GM23248 (cell line): Measurements from ENCODE around the gene POU3F3. TPM values are rescaled to one million over a fixed set of nuclear protein-coding genes. Genes with fewer than 3 reads are reported as not detected.

Experiments used
- DNase-seq: peaks from one replicate; pipeline ENCODE4 v3.0.0-alpha.2; 2015
- H2AFZ ChIP-seq: fragments of 200-600 bp; sonication (generic); 2 replicates; pipeline ENCODE4 v1.6.1; 2016; ENCODE audit warnings: antibody characterized with exemption
- H3F3A ChIP-seq: fragments of 200-600 bp; sonication (generic); 2 replicates; pipeline ENCODE4 v1.6.1; 2016; ENCODE audit warnings: mild to moderate bottlenecking, antibody characterized with exemption, mixed run types; ENCODE audit not compliant: insufficient read depth
- H3K27ac ChIP-seq: fragments of 200-600 bp; sonication (generic); 2 replicates; pipeline ENCODE4 v1.5.1; 2016; ENCODE audit warnings: mild to moderate bottlenecking
- H3K27me3 ChIP-seq: fragments of 200-600 bp; sonication (generic); replicated peaks from 2 replicates; pipeline ENCODE4 v1.6.1; 2016; ENCODE audit warnings: mild to moderate bottlenecking; ENCODE audit not compliant: insufficient read depth
- H3K36me3 ChIP-seq: fragments of 200-600 bp; sonication (generic); 2 replicates; pipeline ENCODE4 v1.6.1; 2016; ENCODE audit warnings: low read depth, mild to moderate bottlenecking
- H3K4me1 ChIP-seq: fragments of 200-600 bp; sonication (generic); 2 replicates; pipeline ENCODE4 v1.6.1; 2016; ENCODE audit warnings: mild to moderate bottlenecking; ENCODE audit not compliant: insufficient read depth
- H3K4me2 ChIP-seq: fragments of 200-600 bp; sonication (generic); one replicate; pipeline ENCODE4 v1.6.1; 2016; ENCODE audit warnings: mild to moderate bottlenecking; ENCODE audit not compliant: unreplicated experiment
- H3K4me3 ChIP-seq: fragments of 200-600 bp; sonication (generic); 2 replicates; pipeline ENCODE4 v1.5.1; 2016; ENCODE audit warnings: mild to moderate bottlenecking
- H3K79me2 ChIP-seq: fragments of 200-600 bp; sonication (generic); 2 replicates; pipeline ENCODE4 v1.6.1; 2016; ENCODE audit warnings: mild to moderate bottlenecking; ENCODE audit not compliant: insufficient read depth
- H3K9ac ChIP-seq: fragments of 200-600 bp; sonication (generic); 2 replicates; pipeline ENCODE4 v1.6.1; 2016; ENCODE audit warnings: mild to moderate bottlenecking
- H3K9me2 ChIP-seq: fragments of 200-600 bp; sonication (generic); 2 replicates; pipeline ENCODE4 v1.6.1; 2016; ENCODE audit warnings: mixed run types, mild to moderate bottlenecking, moderate library complexity; ENCODE audit not compliant: insufficient read depth
- H3K9me3 ChIP-seq: fragments of 200-600 bp; sonication (generic); one replicate; pipeline ENCODE4 v1.6.1; 2017; ENCODE audit warnings: low read depth
- H4K20me1 ChIP-seq: fragments of 200-600 bp; sonication (generic); 2 replicates; pipeline ENCODE4 v1.6.0; 2016; ENCODE audit not compliant: insufficient read depth
- EZH2 ChIP-seq: fragments of 200-600 bp; sonication (generic); IDR thresholded peaks from 2 replicates; pipeline ENCODE4 v1.6.1; 2018; ENCODE audit warnings: antibody characterized with exemption, mild to moderate bottlenecking; ENCODE audit not compliant: insufficient read depth, poor library complexity, severe bottlenecking
- EZH2phosphoT487 ChIP-seq: fragments of 200-600 bp; sonication (generic); IDR thresholded peaks from 2 replicates; pipeline ENCODE4 v1.6.1; 2018; ENCODE audit warnings: antibody characterized with exemption, moderate library complexity, mild to moderate bottlenecking, low read depth; ENCODE audit not compliant: insufficient read depth
- WGBS, 2 experiments: methylation state at CpG; one replicate each; pipeline ENCODE4 v1.1.6; 2015 to 2017; ENCODE audit warnings: low lambda C conversion rate in 2 of 2, low coverage in 1 of 2; ENCODE audit errors: missing lambda C conversion rate in 2 of 2; 5-methylcytosine and 5-hydroxymethylcytosine counted together
- in situ Hi-C: fragments of 300-500 bp; cut with MboI; formaldehyde crosslinking; loops from 2 replicates; pipeline ENCODE4 v1.15.0; 2020
- polyA plus RNA-seq: library from polyadenylated mRNA; unstranded; fragments of >200 nt; fragmentation: Nextera tagmentation; extraction: Ambion mirVana; gene quantifications from 2 replicates; pipeline ENCODE4 v1.2.1, GENCODE V29; 2016
- total RNA-seq: library from RNA; depleted of rRNA; stranded (reverse); fragments of >200 nt; shearing (Covaris generic); gene quantifications from 2 replicates; pipeline ENCODE4 v1.2.3, GENCODE V29; 2014

Gene POU3F3
- total and polyA plus RNA-seq, 2 experiments from 2014 or later = not detected

DNA sequence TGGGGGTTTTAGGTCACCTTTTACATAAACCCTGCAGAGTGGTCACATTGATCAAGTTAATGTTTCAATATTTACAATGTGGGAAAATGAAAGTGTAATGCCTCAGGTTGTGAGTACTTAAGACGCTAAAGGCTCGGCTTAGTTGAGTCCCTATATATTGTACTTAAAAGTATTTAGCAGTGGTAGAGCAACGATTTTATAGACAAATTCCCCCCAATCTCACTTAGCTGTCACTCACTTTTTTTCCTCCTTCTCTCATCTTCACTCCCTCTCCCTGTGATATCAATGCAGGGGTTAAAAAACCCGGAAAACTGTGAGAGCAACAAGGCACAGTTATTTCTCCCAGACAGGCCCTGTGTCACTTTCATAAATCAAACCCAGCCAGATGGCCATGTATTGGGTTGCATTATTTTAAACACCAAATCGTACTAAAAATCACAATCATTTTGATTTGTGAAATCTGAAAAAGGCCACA is 5.4 kb downstream of the POU3F3 start:
- DNase-seq = no peak
- Histone ChIP-seq H3K4me1 (no peaks in the 10 kb centered on the region), H2AFZ (no peak overlapping the region), H3K9me2 (no peaks in the 10 kb centered on the region), H3K36me3 (no peaks in the 10 kb centered on the region), H3K4me2 (no peak overlapping the region), H3K9ac (no peak overlapping the region), H3K27ac (no peak overlapping the region), H4K20me1 (no peaks in the 10 kb centered on the region), H3K4me3 (no peak overlapping the region), H3K27me3 (peaks cover 27% of the 10 kb centered on the region), H3K9me3 (no peaks in the 10 kb centered on the region), H3F3A (no peaks in the 10 kb centered on the region), H3K79me2 (no peaks in the 10 kb centered on the region)
- in situ Hi-C loops = loop anchor here (25.0 kb wide), 1 partner anchor 1697 kb away; no protein-coding TSS in a partner anchor
- TF ChIP-seq EZH2 (no peak), EZH2phosphoT487 (no peak)
- 63 to 67% methylated on average over 5 of the region's 5 CpGs for WGBS, 2 experiments

- TF ChIP-seq EZH2 (no peak), EZH2phosphoT487 (no peak)
- Histone ChIP-seq H3F3A (no peaks in the 10 kb centered on the region), H3K4me2 (no peak overlapping the region), H3K4me3 (no peak overlapping the region), H3K9ac (no peak overlapping the region), H3K79me2 (no peaks in the 10 kb centered on the region), H3K27ac (no peak overlapping the region), H3K4me1 (no peaks in the 10 kb centered on the region), H3K9me3 (no peaks in the 10 kb centered on the region), H4K20me1 (no peaks in the 10 kb centered on the region), H3K27me3 (peaks cover 21% of the 10 kb centered on the region), H3K9me2 (no peaks in the 10 kb centered on the region), H2AFZ (no peak overlapping the region), H3K36me3 (no peaks in the 10 kb centered on the region)
- DNase-seq = no peak
- WGBS, 2 experiments = 30 to 32% methylated on average over 1 of the region's 1 CpG
- in situ Hi-C loops = loop anchor here (25.0 kb wide), 1 partner anchor 1698 kb away; no protein-coding TSS in a partner anchor
Measured at GRCh38 chr2:104859766-104860450, 6.0 kb downstream of the POU3F3 start.

- no peaks in the 10 kb centered on the region for H3K9me2 ChIP-seq
- H3K27ac ChIP-seq = no peak overlapping the region
- H3K9ac ChIP-seq = no peak overlapping the region
- H2AFZ ChIP-seq = no peak overlapping the region
- H3F3A ChIP-seq = no peaks in the 10 kb centered on the region
- H4K20me1 ChIP-seq = no peaks in the 10 kb centered on the region
- H3K9me3 ChIP-seq = no peaks in the 10 kb centered on the region
- H3K27me3 ChIP-seq = peaks cover 21% of the 10 kb centered on the region
- no peaks in the 10 kb centered on the region for H3K36me3 ChIP-seq
- H3K4me1 ChIP-seq = no peaks in the 10 kb centered on the region
- in situ Hi-C loops = loop anchor here (25.0 kb wide), 1 partner anchor 1698 kb away; no protein-coding TSS in a partner anchor
- 79 to 80% methylated on average over 4 of the region's 4 CpGs for WGBS, 2 experiments
- TF ChIP-seq EZH2 (no peak), EZH2phosphoT487 (no peak)
- H3K79me2 ChIP-seq = no peaks in the 10 kb centered on the region
- no peak overlapping the region for H3K4me3 ChIP-seq
- no peak for DNase-seq
- H3K4me2 ChIP-seq = no peak overlapping the region
Measured at GRCh38 chr2:104860451-104860790, 6.5 kb downstream of the POU3F3 start.

- Histone ChIP-seq H3K79me2 (no peaks in the 10 kb centered on the region), H3K4me1 (no peaks in the 10 kb centered on the region), H2AFZ (no peak overlapping the region), H3K36me3 (no peaks in the 10 kb centered on the region), H3F3A (no peaks in the 10 kb centered on the region), H3K9ac (no peak overlapping the region), H4K20me1 (no peaks in the 10 kb centered on the region), H3K27ac (no peak overlapping the region), H3K9me3 (no peaks in the 10 kb centered on the region), H3K27me3 (peaks cover 21% of the 10 kb centered on the region), H3K9me2 (no peaks in the 10 kb centered on the region), H3K4me2 (no peak overlapping the region), H3K4me3 (no peak overlapping the region)
- TF ChIP-seq EZH2phosphoT487 (no peak), EZH2 (no peak)
- in situ Hi-C loops = loop anchor here (25.0 kb wide), 1 partner anchor 1699 kb away; no protein-coding TSS in a partner anchor
- no peak for DNase-seq
- WGBS, 2 experiments = 26 to 30% methylated on average over 11 of the region's 11 CpGs
Measured at GRCh38 chr2:104861351-104862057, 7.6 kb downstream of the POU3F3 start.
